ENCODE data around the gene IGFN1.

IGFN1 gene

DNA sequence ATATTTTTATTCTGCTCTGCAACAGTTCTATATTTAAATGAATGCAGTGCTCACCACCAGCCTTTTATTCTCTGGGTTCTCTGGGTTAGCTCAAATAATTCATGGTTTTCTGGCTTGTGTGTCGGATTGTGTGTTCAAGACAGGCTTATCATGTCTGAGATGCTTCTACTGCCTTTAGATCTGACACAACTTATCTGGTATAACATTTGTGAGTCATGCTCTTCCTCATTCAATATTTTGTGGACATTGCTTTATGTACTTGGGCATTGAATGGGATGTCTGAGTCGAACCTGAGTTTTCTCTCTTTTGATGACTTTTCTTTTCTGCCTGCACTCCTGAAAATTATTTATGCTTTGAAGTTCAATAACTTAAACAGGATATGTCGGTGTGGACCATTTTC is 75.1 kb downstream of the IGFN1 start:
- no peak for DNase-seq (ENCODE audit: low spot score)
- in situ Hi-C loops (cut with MboI; ENCODE audit: low pct_unique_long_range_greater_than_20kb, low sequenced_read_pairs, unreplicated experiment), result no loop called here
- TF ChIP-seq, protein P1, sequence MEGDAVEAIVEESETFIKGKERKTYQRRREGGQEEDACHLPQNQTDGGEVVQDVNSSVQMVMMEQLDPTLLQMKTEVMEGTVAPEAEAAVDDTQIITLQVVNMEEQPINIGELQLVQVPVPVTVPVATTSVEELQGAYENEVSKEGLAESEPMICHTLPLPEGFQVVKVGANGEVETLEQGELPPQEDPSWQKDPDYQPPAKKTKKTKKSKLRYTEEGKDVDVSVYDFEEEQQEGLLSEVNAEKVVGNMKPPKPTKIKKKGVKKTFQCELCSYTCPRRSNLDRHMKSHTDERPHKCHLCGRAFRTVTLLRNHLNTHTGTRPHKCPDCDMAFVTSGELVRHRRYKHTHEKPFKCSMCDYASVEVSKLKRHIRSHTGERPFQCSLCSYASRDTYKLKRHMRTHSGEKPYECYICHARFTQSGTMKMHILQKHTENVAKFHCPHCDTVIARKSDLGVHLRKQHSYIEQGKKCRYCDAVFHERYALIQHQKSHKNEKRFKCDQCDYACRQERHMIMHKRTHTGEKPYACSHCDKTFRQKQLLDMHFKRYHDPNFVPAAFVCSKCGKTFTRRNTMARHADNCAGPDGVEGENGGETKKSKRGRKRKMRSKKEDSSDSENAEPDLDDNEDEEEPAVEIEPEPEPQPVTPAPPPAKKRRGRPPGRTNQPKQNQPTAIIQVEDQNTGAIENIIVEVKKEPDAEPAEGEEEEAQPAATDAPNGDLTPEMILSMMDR (IDR thresholded peaks at IDR 0.05; ENCODE audit: extremely low read depth, insufficient read depth, missing control alignments), result no peak

DNA sequence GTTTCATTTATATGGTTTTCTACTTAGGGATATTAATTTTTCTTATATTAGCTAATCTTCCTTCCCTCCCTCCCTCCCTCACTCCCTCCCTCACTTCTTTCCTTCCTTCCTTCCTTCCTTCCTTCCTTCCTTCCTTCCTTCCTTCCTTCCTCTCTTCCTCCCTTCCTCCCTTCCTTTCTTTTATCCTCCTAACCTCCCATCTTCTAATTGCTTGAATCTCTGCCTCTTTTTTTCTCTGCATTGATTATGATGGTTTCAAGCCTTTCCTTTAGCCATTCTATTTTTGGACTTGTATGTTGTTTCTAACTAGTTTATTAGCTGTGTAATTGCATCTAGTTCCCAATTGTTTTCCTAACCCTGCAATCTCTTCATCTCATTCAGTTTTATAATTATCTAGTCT is 75.7 kb downstream of the IGFN1 start:
- no peak for DNase-seq (ENCODE audit: low spot score)
- in situ Hi-C loops (cut with MboI; ENCODE audit: low pct_unique_long_range_greater_than_20kb, low sequenced_read_pairs, unreplicated experiment), result no loop called here
- TF ChIP-seq, protein P1 (IDR thresholded peaks at IDR 0.05; ENCODE audit: extremely low read depth, insufficient read depth, missing control alignments), result no peak

- DNase-seq (ENCODE audit: low spot score), result no peak
- TF ChIP-seq, protein P1 (IDR thresholded peaks at IDR 0.05; ENCODE audit: extremely low read depth, insufficient read depth, missing control alignments), result no peak
- in situ Hi-C loops (cut with MboI; ENCODE audit: low pct_unique_long_range_greater_than_20kb, low sequenced_read_pairs, unreplicated experiment), result no loop called here
Measured at GRCh38 chr1:201266774-201267173, 76.2 kb downstream of the IGFN1 start.

DNA sequence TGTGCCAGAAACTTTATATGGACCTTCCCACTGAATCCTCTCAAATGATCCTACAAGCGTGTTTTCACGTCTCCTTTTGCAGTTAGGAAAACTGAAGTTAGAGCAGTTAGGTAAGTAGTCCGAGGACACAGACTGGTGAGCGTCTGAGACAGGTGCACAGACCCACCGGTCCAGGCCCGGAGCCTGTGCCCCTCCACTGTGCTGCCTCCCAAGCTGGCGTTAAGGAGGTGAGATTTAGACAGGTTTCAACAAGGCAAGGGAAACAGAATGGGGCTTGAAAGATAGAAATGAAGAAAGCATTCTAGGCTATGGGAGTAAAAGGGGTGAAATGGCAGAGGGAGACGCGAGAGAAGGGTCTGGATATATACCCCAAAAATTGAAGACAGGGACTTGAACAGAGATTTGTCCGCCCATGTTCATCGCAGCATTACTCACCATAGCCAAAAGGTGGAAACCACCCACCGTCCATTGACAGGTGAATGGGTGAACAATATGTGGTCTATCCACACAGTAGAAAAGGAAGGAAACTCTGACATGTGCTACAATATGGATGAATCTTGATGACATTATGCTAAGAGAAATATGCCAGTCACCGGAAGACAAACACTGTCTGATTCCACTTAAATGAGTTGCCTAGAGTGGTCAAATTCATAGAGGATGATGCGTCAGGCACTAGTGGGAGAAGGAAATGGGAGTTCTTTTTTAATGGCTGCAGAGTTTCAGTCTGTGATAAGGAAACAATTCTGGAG is 77.0 kb downstream of the IGFN1 start:
- TF ChIP-seq, protein P1 (IDR thresholded peaks at IDR 0.05; ENCODE audit: extremely low read depth, insufficient read depth, missing control alignments), result no peak
- in situ Hi-C loops (cut with MboI; ENCODE audit: low pct_unique_long_range_greater_than_20kb, low sequenced_read_pairs, unreplicated experiment), result no loop called here
- no peak for DNase-seq (ENCODE audit: low spot score)

DNA sequence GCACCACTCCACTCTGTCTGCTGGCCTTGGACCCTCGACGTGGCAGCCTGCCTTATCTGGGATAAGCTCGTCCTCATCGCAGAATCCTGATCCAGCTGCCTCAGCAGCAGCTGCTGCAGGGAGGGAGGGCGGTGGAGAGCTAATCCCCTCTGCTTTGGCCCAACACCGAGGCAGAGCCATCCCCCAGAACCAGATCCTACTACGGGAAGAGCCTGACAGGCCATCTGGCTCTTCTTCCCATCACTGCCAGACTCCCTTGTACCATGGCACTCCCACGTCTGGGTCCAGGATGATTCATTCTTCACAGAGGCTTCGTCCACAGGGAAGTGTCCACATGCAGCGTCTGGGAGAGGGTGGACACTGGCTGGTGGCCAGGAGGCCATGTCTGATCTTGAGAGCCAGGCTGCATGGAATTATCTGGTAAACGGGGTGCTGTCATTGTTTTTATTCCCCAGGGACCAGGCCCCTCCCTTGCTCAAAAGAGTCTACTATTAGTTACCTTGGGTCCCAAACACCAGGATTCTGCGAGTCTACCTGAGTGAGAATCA is 78.1 kb downstream of the IGFN1 start:
- in situ Hi-C loops (cut with MboI; ENCODE audit: low pct_unique_long_range_greater_than_20kb, low sequenced_read_pairs, unreplicated experiment), result no loop called here
- no peak for DNase-seq (ENCODE audit: low spot score)
- TF ChIP-seq, protein P1 (IDR thresholded peaks at IDR 0.05; ENCODE audit: extremely low read depth, insufficient read depth, missing control alignments), result no peak

DNA sequence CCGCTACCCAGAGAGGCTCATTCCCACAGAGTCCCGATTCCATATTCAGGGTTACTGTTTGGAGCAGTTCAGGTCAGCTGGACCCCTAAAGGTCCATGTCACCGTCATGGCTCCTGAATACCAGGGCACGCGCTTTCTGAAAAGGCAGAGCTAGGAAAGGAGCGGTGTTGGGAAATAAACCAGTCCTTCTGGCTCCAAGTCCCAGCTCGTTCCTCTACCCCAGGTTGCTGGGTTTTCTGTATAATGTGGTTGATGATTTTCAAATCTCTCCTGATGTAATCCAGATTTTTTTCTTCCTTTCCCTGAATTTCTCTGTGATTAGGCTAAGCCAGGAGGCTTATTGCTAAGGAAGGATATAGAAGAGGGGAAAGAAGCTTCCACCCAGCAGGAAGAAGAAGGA is 78.7 kb downstream of the IGFN1 start:
- in situ Hi-C loops (cut with MboI; ENCODE audit: low pct_unique_long_range_greater_than_20kb, low sequenced_read_pairs, unreplicated experiment), result no loop called here
- no peak for DNase-seq (ENCODE audit: low spot score)
- TF ChIP-seq, protein P1 (IDR thresholded peaks at IDR 0.05; ENCODE audit: extremely low read depth, insufficient read depth, missing control alignments), result no peak
